H1 (cell line): Measurements from ENCODE around the gene PLB1.

Source experiments
- EZH2 ChIP-seq: fragments of 200-600 bp; sonication (generic); IDR thresholded peaks from 2 replicates; pipeline ENCODE4 v1.7.1; 2012; ENCODE audit warnings: low read depth, mild to moderate bottlenecking, moderate library complexity, low read length, inconsistent platforms; ENCODE audit not compliant: severe bottlenecking
- GTF2F1 ChIP-seq: IDR thresholded peaks from 2 replicates; pipeline ENCODE4 v1.6.1; 2012; ENCODE audit warnings: low read depth, low read length, improper control_type of control experiment, borderline replicate concordance
- TF ChIP-seq, protein P1 (sequence below): IDR thresholded peaks from 2 replicates; pipeline ENCODE4 v1.6.1; 2011; ENCODE audit warnings: low read length, improper control_type of control experiment

- TF ChIP-seq GTF2F1 (no peak), EZH2 (no peak)
- TF ChIP-seq, protein P1, sequence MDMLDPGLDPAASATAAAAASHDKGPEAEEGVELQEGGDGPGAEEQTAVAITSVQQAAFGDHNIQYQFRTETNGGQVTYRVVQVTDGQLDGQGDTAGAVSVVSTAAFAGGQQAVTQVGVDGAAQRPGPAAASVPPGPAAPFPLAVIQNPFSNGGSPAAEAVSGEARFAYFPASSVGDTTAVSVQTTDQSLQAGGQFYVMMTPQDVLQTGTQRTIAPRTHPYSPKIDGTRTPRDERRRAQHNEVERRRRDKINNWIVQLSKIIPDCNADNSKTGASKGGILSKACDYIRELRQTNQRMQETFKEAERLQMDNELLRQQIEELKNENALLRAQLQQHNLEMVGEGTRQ, result no peak
Measured at GRCh38 chr2:28689771-28690170, 193.9 kb downstream of the PLB1 start.
